Sigmoid colon (tissue), 4 donors: ENCODE measurements around the gene DHX9.
"Not testable (repeated sequence)": the region's sequence is repeated elsewhere in the genome, so short reads cannot be mapped to it uniquely, and the experiment has no call there.

Experiments
- EP300 ChIP-seq, 4 donors: sonication (generic); formaldehyde crosslinking; IDR thresholded peaks; one replicate each; pipeline ENCODE4 v1.6.1; 2017; ENCODE audit warnings: antibody characterized with exemption in 4 of 4
- POLR2A ChIP-seq, 2 donors: fragments of 450-650 bp; IDR thresholded peaks; one replicate each; pipeline ENCODE4 v1.6.1; 2016; ENCODE audit warnings: antibody characterized with exemption in 2 of 2, mild to moderate bottlenecking in 2 of 2, moderate library complexity in 2 of 2
- POLR2AphosphoS5 ChIP-seq, 4 donors: sonication (generic); formaldehyde crosslinking; IDR thresholded peaks; one replicate each; pipeline ENCODE4 v1.6.1; 2017; ENCODE audit warnings: antibody characterized with exemption in 4 of 4
- TF ChIP-seq, protein P1 (sequence below), 4 experiments: fragments of 450-650 bp in 3 of 4; fragments of 200-600 bp in 1 of 4; IDR thresholded peaks; one replicate each; pipeline ENCODE4 v1.5.1; 2016 to 2019; ENCODE audit warnings: antibody characterized with exemption in 4 of 4, mild to moderate bottlenecking in 3 of 4, moderate library complexity in 2 of 4

DNA sequence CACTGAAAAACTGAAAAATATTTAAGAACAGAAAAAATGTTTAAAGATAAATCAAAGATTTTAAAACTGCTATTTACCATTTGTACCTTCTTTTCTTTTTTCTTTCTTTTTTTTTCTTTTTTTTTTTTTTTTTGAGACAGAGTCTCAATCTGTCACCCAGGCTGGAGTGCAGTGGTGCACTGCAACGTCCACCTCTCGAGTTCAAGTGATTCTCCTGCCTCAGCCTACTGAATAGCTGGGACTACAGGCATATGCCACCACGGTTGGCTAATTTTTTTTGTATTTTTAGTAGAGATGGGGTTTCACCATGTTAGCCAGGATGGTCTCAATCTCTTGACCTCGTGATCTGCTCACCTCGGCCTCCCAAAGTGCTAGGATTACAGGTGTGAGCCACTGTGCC is 62.8 kb downstream of the DHX9 start:
- not testable (repeated sequence) for TF ChIP-seq POLR2A, POLR2AphosphoS5, EP300 (IDR thresholded peaks at IDR 0.05)
- TF ChIP-seq, protein P1, sequence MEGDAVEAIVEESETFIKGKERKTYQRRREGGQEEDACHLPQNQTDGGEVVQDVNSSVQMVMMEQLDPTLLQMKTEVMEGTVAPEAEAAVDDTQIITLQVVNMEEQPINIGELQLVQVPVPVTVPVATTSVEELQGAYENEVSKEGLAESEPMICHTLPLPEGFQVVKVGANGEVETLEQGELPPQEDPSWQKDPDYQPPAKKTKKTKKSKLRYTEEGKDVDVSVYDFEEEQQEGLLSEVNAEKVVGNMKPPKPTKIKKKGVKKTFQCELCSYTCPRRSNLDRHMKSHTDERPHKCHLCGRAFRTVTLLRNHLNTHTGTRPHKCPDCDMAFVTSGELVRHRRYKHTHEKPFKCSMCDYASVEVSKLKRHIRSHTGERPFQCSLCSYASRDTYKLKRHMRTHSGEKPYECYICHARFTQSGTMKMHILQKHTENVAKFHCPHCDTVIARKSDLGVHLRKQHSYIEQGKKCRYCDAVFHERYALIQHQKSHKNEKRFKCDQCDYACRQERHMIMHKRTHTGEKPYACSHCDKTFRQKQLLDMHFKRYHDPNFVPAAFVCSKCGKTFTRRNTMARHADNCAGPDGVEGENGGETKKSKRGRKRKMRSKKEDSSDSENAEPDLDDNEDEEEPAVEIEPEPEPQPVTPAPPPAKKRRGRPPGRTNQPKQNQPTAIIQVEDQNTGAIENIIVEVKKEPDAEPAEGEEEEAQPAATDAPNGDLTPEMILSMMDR (IDR thresholded peaks at IDR 0.05): not testable (repeated sequence)
